ENCODE measurements around the gene FAM107B.

FAM107B gene

DNA sequence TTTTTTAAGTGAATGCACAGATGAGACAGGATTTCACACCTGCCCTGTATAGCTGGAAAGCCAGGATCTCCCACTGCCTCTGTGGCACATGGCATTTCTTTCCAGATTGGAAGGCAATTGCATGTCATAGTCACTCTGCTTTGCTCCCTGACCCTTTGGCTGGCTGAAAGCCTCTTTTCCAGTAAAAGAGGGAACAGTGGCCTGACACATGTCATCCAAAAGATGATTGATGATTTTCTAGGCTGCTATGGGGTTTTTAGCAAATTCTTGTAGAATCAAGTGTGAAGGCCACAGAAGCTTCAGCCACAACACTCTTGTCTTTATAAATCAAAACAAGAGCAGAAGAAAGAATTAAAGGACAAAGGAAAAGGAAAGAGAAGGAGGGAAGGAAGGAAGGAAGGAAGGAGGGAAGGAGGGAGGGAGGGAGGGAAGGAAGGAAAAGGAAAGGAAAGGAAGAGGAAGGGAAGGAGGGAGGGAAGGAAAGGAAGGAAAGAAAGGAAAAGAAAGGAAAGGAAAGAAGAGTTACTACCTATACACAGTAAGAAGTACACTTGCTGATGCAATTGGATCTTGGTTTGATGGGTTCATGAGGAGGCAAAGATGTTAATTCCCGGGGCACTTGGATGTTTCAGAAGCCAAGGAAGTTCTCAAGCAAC lies 285.0 kb downstream of the FAM107B start:
- DNase-seq (ENCODE audit: low spot score): no peak

DNA sequence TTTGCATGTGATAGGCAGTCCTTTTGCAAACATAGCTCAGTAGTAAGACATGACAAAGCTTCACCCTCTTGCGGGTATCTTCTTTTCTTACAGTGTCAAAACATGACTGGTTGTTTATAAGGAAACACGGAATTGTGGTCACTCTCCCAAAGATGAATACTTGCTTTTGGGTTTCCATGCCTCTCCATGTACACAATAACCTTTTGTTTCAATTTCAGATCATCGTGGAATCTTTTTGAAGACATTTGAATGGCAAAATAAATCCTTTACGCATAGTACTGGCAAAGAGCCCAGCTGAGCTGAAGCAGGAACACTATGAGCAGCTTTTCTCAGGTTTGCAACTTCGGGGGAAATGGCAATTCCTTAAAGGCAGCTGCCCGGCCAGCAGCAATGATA lies 287.2 kb downstream of the FAM107B start:
- no peak for DNase-seq (ENCODE audit: low spot score)

DNA sequence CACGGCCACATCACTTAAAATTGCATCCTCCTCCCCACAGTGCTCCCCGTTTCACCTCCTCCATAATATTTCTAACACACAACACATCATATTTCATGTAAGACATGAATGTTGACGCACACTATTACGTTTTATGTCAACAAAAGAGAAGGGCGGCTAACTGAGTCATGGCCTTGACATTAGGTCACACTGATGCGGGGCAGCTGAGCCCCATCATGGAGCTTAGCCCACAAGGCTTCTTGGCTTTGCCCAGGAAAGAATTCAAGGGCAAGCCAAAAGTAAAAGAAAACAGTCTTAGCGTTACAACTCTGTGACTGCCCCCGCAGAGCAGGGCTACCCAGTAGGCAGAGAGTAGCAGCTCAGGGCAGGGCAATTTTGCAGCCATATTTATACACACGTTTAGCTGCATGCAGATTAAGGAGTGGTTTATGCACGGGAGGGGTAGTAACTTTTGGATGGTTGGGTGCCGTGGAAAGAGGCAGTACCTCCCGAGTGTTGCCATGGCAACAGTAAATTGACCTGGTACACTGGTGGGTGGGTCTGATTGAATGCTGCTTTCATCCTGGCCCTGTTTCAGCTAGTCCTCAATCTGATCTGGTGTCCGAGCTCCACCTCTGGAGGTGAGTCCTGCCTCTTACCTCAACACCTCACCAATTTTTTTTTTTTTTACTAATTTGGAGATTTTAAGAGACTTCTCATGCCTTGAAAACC lies 287.8 kb downstream of the FAM107B start:
- DNase-seq (ENCODE audit: low spot score): no peak

DNA sequence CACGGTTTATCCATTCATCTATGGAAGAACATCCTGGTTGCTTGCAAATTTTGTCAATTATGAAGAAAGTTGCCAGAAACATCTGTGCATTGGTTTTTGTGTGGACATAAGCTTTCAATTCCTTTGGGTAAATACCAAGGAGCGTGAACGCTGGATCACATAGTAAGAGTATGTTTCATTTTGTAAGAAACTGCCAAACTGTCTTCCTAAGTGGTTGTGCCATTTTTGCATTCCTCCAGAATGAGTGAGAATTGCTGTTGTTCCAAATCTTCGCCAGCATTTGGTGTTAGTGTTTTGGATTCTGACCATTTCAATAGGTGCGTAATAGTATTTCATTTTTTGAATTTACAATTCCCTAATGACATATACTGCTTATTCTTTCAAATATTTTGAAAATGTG lies 288.7 kb downstream of the FAM107B start:
- no peak for DNase-seq (ENCODE audit: low spot score)

DNA sequence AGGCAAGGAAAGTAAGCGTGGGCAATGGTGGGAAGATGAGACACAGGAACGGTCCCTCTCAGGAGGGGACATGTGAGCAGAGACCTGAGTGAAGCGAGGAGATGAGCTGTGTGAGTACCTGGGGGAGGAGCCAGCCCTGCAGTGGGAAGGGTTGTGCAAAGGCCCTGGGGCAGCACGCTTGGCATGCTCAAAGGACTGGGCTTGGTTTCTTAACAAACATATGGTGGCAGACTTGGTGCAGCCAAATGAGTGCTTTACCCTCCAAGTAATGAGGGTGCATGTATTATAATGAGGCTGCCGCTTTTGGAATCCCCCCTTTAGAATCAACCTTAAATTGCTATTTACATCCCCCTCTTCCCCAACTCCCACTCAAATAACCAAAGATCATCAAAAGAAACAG lies 291.3 kb downstream of the FAM107B start:
- no peak for DNase-seq (ENCODE audit: low spot score)

DNA sequence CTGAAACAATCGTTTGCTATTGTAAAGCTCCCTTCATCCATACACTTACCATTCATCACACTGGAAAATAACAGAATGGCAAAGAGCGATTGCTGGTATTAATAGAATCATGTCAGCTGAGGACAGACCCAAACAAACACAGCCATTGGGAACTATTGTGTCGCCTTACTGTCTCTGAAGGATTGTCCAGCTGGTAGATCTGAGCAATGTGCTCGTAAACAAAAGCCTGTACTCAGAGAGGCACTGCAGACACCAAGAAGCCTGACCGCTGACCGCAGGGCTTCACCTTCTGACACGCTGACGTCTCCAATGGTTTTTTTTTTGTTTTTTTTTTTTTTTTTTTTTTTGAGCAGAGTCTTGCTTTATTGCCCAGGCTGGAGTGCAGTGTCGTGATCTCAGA lies 292.9 kb downstream of the FAM107B start:
- no peak for DNase-seq (ENCODE audit: low spot score)

GRCh38 chr10:14481014-14481413 lies 293.7 kb downstream of the FAM107B start:
- DNase-seq (ENCODE audit: low spot score): no peak

DNA sequence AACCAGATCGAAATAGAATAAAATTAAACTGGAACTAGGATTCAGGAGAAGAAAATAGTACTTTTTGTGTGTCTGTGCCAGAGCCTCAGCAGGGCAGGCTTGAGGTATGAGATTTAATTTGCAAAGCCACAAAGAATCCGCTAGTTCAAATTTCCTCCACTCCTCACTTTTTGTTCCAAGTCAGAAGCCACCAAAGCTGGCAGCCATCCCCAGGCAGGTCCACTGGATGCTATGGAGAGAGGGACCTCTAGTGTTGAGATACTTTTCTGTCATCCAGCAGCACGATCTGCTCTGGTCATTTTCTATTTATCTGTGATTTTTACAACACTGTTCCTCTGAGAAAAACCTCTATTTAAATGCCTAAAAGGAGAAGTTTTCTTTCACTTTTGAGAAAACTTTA lies 296.1 kb downstream of the FAM107B start:
- DNase-seq (ENCODE audit: low spot score): no peak

DNA sequence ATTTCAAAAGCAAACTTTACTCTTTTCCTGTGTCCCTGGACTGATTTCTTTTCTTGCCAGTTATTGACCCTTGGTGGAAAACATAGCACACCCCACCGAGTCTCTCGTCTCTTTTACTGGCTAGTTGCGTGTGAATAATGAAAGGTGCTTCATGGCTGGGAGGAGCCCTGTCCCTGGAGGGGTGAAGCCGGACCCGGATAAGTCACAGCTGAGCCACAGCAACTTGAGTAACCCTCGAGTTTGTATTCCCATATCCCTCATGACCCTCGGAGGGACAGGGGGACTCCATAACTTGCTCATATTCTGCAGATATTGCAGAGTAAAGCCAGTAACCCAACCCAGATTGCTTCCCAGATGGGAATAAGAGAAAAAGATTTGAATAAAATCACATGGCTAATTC lies 296.5 kb downstream of the FAM107B start:
- DNase-seq (ENCODE audit: low spot score): no peak

DNA sequence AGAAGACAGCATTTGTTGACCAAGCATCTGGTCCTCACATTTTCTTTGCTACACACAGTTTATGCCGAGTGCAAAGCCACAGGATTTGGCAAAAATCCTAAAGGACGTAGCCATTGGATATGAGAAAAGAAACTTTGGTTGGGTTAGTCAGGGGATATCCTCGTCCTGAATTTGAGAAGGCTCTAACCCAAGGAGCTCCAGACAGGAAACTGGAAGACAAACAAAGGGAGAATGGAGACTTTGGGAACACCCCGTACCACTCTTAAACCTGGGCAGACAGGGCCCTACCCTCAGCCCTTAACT lies 297.3 kb downstream of the FAM107B start:
- no peak for DNase-seq (ENCODE audit: low spot score)

DNA sequence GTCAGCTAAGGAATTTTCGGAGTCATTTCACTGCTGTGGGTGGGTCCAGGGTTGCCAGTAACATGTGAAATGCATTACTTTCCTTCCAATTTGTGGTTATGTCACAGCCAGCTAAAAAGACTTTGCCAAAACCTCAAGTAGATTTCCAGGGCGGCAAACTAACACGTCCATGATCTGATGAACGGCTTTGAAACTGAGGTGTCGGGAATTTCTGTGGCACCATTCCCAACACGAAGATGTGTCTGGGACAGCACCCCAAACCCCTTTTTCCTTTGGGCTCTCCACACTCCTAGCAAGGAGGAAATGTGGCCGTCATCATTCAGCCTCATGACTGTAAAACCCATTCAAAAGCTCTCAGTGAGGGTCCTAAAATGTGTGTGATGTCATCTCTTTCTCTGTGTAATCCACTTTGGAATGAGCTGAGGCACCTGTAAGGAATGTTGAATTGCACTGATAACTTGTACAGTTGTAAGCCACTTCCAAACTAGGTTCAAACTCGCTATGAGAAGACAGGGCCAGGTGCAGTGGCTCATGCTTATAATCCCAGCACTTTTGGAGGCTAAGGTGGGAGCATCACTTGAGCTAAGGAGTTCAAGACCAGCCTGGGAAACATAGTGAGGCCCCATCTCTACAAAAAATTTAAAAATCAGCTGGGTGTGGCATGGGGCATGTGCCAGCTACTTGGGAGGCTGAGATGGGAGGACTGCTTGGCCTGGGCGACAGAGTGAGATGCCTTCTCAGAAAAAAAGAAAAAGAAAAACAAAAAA lies 297.9 kb downstream of the FAM107B start:
- no peak for DNase-seq (ENCODE audit: low spot score)

- DNase-seq (ENCODE audit: low spot score): no peak
Observed at GRCh38 chr10:14476006-14476405, 298.7 kb downstream of the FAM107B start.

- no peak for DNase-seq (ENCODE audit: low spot score)
Observed at GRCh38 chr10:14474656-14475055, 300.0 kb downstream of the FAM107B start.

- no peak for DNase-seq (ENCODE audit: low spot score)
Observed at GRCh38 chr10:14470920-14471319, 303.8 kb downstream of the FAM107B start.

- no peak for DNase-seq (ENCODE audit: low spot score)
Observed at GRCh38 chr10:14468726-14469125, 306.0 kb downstream of the FAM107B start.
